Activated CD8-positive, alpha-beta memory T cell treated with anti-CD3 and anti-CD28 coated beads for 36 hours (primary cell): ENCODE results near the gene GOLGA3. TPM values are rescaled to one million over a fixed set of nuclear protein-coding genes. Genes with fewer than 3 reads are reported as not detected.
"Not testable (repeated sequence)": the region's sequence is repeated elsewhere in the genome, so short reads cannot be mapped to it uniquely, and the experiment has no call there.

Experiments used
- CTCF ChIA-PET: fragments of 350-600 bp; sonication (Branson Sonifier 250); formaldehyde crosslinking; loops from one replicate; lab custom pipeline; 2021; ENCODE audit warnings: antibody characterized with exemption; lab: Charles Lee
- POLR2A ChIA-PET: fragments of 350-600 bp; sonication (Branson Sonifier 250); formaldehyde crosslinking; loops from one replicate; lab custom pipeline; 2021; ENCODE audit warnings: antibody characterized with exemption; lab: Charles Lee
- total RNA-seq, 2 experiments: library from RNA; stranded (reverse); gene quantifications; one replicate each; pipeline ENCODE4 v1.2.3, GENCODE V29; 2021

The GOLGA3 gene
- total RNA-seq, 2 experiments from 2014 or later = 64.7 to 66.2 TPM

GRCh38 chr12:132766380-132767085, 62.1 kb downstream of the GOLGA3 start:
- POLR2A ChIA-PET = no interaction called here
- CTCF ChIA-PET = interaction anchor here (0.5 kb wide), 1 partner anchor 148 kb away, joined by 3 read pairs; no protein-coding TSS in a partner anchor

- CTCF ChIA-PET = interaction anchor here (1.0 kb wide), 1 partner anchor 413 kb away, joined by 4 read pairs; no protein-coding TSS in a partner anchor
- POLR2A ChIA-PET = no interaction called here
These were observed 63.3 kb downstream of the GOLGA3 start for GRCh38 chr12:132765361-132765760.

GRCh38 chr12:132764231-132764630, 64.4 kb downstream of the GOLGA3 start:
- ChIA-PET CTCF (interaction anchor here (1.1 kb wide), 1 partner anchor 123 kb away, joined by 3 read pairs; the partner anchor contains the start of gene CHFR), POLR2A (no interaction called here)

- ChIA-PET CTCF (no interaction called here), POLR2A (interaction anchor here (0.7 kb wide), 1 partner anchor 39 kb away, joined by 3 read pairs; no protein-coding TSS in a partner anchor)
These were observed 66.6 kb downstream of the GOLGA3 start for GRCh38 chr12:132761921-132762583.

- POLR2A ChIA-PET = interaction anchor here (0.5 to 1.4 kb wide), 2 partner anchors 73 to 154 kb away, joined by 3 read pairs; no protein-coding TSS in a partner anchor
- CTCF ChIA-PET = interaction anchor here (1.6 kb wide), 1 partner anchor 67 kb away, joined by 4 read pairs; the partner anchor contains the start of gene GOLGA3
These were observed 67.4 kb downstream of the GOLGA3 start, which contains the start of gene ANKLE2 for GRCh38 chr12:132761032-132761920. Gene ANKLE2, minus strand, starts transcription at chr12:132761832. Its CDS starts 34 bp downstream, at chr12:132761798.

GRCh38 chr12:132759359-132759758, 69.3 kb downstream of the GOLGA3 start:
- POLR2A ChIA-PET = interaction anchor here (0.6 to 0.7 kb wide), 3 partner anchors 15 to 72 kb away, joined by 4 read pairs; partner anchors contain the start of gene POLE

GRCh38 chr12:132758825-132759224, 69.8 kb downstream of the GOLGA3 start:
- POLR2A ChIA-PET = not testable (repeated sequence)
- CTCF ChIA-PET = interaction anchor here (1.0 kb wide), 1 partner anchor 9 kb away, joined by 5 read pairs; no protein-coding TSS in a partner anchor

More at GRCh38 chr12:132759359-132759758, 69.3 kb downstream of the GOLGA3 start:
- CTCF ChIA-PET = interaction anchor here (1.0 kb wide), 1 partner anchor 9 kb away, joined by 5 read pairs; no protein-coding TSS in a partner anchor

- POLR2A ChIA-PET = no interaction called here
- CTCF ChIA-PET = interaction anchor here (0.6 kb wide), 1 partner anchor 80 kb away, joined by 4 read pairs; no protein-coding TSS in a partner anchor
These were observed 74.3 kb downstream of the GOLGA3 start for GRCh38 chr12:132754160-132754932.

GRCh38 chr12:132753670-132754069, 75.0 kb downstream of the GOLGA3 start:
- POLR2A ChIA-PET = interaction anchor here (0.6 kb wide), 1 partner anchor 20 kb away, joined by 3 read pairs; no protein-coding TSS in a partner anchor
- CTCF ChIA-PET = not testable (repeated sequence)

- POLR2A ChIA-PET = no interaction called here
- CTCF ChIA-PET = no interaction called here
These were observed 80.3 kb downstream of the GOLGA3 start for GRCh38 chr12:132748319-132748718.

- POLR2A ChIA-PET = no interaction called here
- CTCF ChIA-PET = no interaction called here
These were observed 80.8 kb downstream of the GOLGA3 start for GRCh38 chr12:132747896-132748295.

GRCh38 chr12:132747395-132747794, 81.3 kb downstream of the GOLGA3 start:
- CTCF ChIA-PET = interaction anchor here (0.7 kb wide), 1 partner anchor 99 kb away, joined by 3 read pairs; no protein-coding TSS in a partner anchor
- POLR2A ChIA-PET = no interaction called here

GRCh38 chr12:132746613-132747012, 82.1 kb downstream of the GOLGA3 start:
- POLR2A ChIA-PET = no interaction called here
- CTCF ChIA-PET = no interaction called here

- POLR2A ChIA-PET = interaction anchor here (0.6 to 0.7 kb wide), 2 partner anchors 14 to 215 kb away, joined by 3 to 8 read pairs; no protein-coding TSS in a partner anchor
- CTCF ChIA-PET = interaction anchor here (1.2 kb wide), 1 partner anchor 161 kb away, joined by 4 read pairs; no protein-coding TSS in a partner anchor
These were observed 84.8 kb downstream of the GOLGA3 start for GRCh38 chr12:132743831-132744230.

- ChIA-PET CTCF (interaction anchor here (1.4 kb wide), 1 partner anchor 10 kb away, joined by 4 read pairs; no protein-coding TSS in a partner anchor), POLR2A (interaction anchor here (0.6 kb wide), 1 partner anchor 18 kb away, joined by 4 read pairs; no protein-coding TSS in a partner anchor)
These were observed 87.0 kb downstream of the GOLGA3 start for GRCh38 chr12:132741620-132742019.

GRCh38 chr12:132740652-132741051, 88.0 kb downstream of the GOLGA3 start:
- ChIA-PET POLR2A (no interaction called here), CTCF (interaction anchor here (1.4 kb wide), 1 partner anchor 9 kb away, joined by 4 read pairs; no protein-coding TSS in a partner anchor)

- ChIA-PET POLR2A (no interaction called here), CTCF (no interaction called here)
These were observed 88.4 kb downstream of the GOLGA3 start for GRCh38 chr12:132740313-132740646.
